Peyer's patch (tissue), 4 donors: Measurements from ENCODE around the gene BRMS1L.

ENCODE experiments used
- CTCF ChIP-seq, 6 experiments: fragments of 450-650 bp in 4 of 6; fragments of 200-600 bp in 2 of 6; sonication (generic) in 1 of 6; IDR thresholded peaks; one replicate each; pipeline ENCODE4 v1.5.1; 2017 to 2019; ENCODE audit warnings: antibody characterized with exemption in 6 of 6, mild to moderate bottlenecking in 3 of 6, moderate library complexity in 1 of 6
- POLR2A ChIP-seq, 2 donors: fragments of 450-650 bp; IDR thresholded peaks; one replicate each; pipeline ENCODE4 v1.5.1; 2017; ENCODE audit warnings: antibody characterized with exemption in 2 of 2, mild to moderate bottlenecking in 2 of 2, moderate library complexity in 2 of 2

- TF ChIP-seq CTCF (IDR thresholded peaks at IDR 0.05) (no peak), POLR2A (IDR thresholded peaks at IDR 0.05) (no peak)
Measured at GRCh38 chr14:35849122-35849521, 23.0 kb downstream of the BRMS1L start.
